HFFc6 (cell line): ENCODE measurements around the gene GK. TPM values are rescaled to one million over a fixed set of nuclear protein-coding genes. Genes with fewer than 3 reads are reported as not detected.

Experiments
- DNase-seq: peaks from one replicate; pipeline ENCODE4 v3.0.0-alpha.2; 2018
- H3K27ac Mint-ChIP-seq: 2 replicates; pipeline ENCODE4 v1.8.0; 2020; ENCODE audit warnings: mild to moderate bottlenecking, mixed read lengths
- H3K27me3 Mint-ChIP-seq: 2 replicates; pipeline ENCODE4 v1.8.0; 2021; ENCODE audit warnings: mild to moderate bottlenecking, moderate library complexity, mixed read lengths; ENCODE audit not compliant: insufficient read depth
- H3K36me3 Mint-ChIP-seq: 2 replicates; pipeline ENCODE4 v1.8.0; 2021; ENCODE audit warnings: low read depth, mixed read lengths
- H3K4me1 Mint-ChIP-seq: 2 replicates; pipeline ENCODE4 v1.8.0; 2020; ENCODE audit warnings: low read depth, mixed read lengths
- H3K4me3 Mint-ChIP-seq: 2 replicates; pipeline ENCODE4 v1.8.0; 2020; ENCODE audit warnings: mild to moderate bottlenecking, moderate library complexity, mixed read lengths
- H3K9me3 Mint-ChIP-seq: 2 replicates; pipeline ENCODE4 v1.8.0; 2020; ENCODE audit warnings: mild to moderate bottlenecking, mixed read lengths
- total RNA-seq, 6 experiments: library from RNA; stranded (reverse); fragmentation: NEBNext Ultra II Directional; extraction: Animal tissue kit (Norgen Biotek cat#: 25700); gene quantifications; 2 replicates in 1 of 6; 3 replicates in 5 of 6; pipeline ENCODE4 v1.2.3, GENCODE V29; 2021
- TF ChIP-seq, protein P1 (sequence below): fragments of 200-600 bp; sonication (generic); IDR thresholded peaks from 2 replicates; pipeline ENCODE4 v1.5.0; 2021; ENCODE audit warnings: antibody characterized with exemption, mild to moderate bottlenecking

Gene GK
- total RNA-seq, 6 experiments from 2014 or later: 5.2 to 8.7 (median 7.9) TPM

GRCh38 chrX:30688641-30689040, 35.4 kb downstream of the GK start:
- Mint-ChIP-seq H3K27ac (no peak overlapping the region), H3K4me1 (peaks cover 9% of the 10 kb centered on the region), H3K27me3 (no peaks in the 10 kb centered on the region; the same call in 1 of the 2 replicates), H3K9me3 (no peaks in the 10 kb centered on the region), H3K36me3 (no peaks in the 10 kb centered on the region), H3K4me3 (no peak overlapping the region)
- TF ChIP-seq, protein P1, sequence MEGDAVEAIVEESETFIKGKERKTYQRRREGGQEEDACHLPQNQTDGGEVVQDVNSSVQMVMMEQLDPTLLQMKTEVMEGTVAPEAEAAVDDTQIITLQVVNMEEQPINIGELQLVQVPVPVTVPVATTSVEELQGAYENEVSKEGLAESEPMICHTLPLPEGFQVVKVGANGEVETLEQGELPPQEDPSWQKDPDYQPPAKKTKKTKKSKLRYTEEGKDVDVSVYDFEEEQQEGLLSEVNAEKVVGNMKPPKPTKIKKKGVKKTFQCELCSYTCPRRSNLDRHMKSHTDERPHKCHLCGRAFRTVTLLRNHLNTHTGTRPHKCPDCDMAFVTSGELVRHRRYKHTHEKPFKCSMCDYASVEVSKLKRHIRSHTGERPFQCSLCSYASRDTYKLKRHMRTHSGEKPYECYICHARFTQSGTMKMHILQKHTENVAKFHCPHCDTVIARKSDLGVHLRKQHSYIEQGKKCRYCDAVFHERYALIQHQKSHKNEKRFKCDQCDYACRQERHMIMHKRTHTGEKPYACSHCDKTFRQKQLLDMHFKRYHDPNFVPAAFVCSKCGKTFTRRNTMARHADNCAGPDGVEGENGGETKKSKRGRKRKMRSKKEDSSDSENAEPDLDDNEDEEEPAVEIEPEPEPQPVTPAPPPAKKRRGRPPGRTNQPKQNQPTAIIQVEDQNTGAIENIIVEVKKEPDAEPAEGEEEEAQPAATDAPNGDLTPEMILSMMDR: no peak
- DNase-seq: no peak

DNA sequence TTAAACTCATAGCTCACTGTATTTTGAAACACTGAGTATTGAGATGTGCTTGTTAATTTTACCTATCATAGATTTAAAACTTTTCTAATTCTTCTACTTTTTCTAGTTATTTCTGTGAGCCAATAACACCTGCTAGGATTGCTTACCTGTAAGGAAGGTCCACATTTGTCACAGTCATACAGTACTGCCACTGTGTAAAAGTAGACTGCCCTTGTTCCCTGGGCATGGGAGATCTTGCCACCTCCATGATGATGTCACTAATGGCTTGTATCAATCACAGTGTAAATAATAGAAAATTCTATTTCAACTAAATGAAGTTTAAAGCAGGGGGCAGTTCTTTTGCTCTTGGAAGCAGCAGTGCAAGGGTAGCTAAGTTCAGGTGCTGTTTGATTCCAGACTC, 35.9 kb downstream of the GK start:
- Mint-ChIP-seq H3K27ac (no peak overlapping the region), H3K36me3 (no peaks in the 10 kb centered on the region), H3K4me1 (peaks cover 9% of the 10 kb centered on the region), H3K27me3 (no peaks in the 10 kb centered on the region), H3K4me3 (no peak overlapping the region), H3K9me3 (no peaks in the 10 kb centered on the region)
- TF ChIP-seq, protein P1: no peak
- DNase-seq: no peak

GRCh38 chrX:30690330-30690729, 37.1 kb downstream of the GK start:
- H3K4me3 Mint-ChIP-seq: no peak overlapping the region
- H3K4me1 Mint-ChIP-seq: peaks cover 9% of the 10 kb centered on the region
- TF ChIP-seq, protein P1: no peak
- no peak for DNase-seq
- H3K27ac Mint-ChIP-seq: no peak overlapping the region; the same call in 1 of the 2 replicates
- H3K36me3 Mint-ChIP-seq: no peaks in the 10 kb centered on the region
- no peaks in the 10 kb centered on the region for H3K9me3 Mint-ChIP-seq
- H3K27me3 Mint-ChIP-seq: no peaks in the 10 kb centered on the region

DNA sequence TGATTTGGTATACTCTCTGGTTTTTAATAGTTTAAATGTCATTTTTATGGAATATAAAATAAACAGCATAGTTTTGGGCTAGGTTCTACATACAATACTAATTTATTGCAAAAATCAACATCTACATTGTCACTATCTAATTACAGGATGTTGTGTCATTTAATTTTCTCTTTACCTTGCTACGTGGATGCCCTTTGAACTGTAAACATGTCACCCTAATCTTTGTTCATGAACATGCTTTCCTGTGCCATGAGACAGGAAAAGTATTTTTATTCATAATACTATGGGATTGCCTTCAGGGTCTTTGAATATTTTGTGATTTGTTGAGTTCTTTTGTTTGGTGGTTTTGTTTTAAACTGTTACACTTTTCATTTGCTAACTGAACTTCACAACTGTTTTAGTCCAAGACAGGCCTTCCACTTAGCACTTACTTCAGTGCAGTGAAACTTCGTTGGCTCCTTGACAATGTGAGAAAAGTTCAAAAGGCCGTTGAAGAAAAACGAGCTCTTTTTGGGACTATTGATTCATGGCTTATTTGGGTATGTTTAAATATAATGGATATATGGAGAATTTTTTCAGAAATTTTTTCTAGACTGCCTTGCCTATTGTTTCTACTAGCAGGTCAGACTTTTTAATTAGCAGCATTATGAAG, 40.9 kb downstream of the GK start:
- H3K36me3 Mint-ChIP-seq: no peaks in the 10 kb centered on the region
- H3K27me3 Mint-ChIP-seq: no peaks in the 10 kb centered on the region
- H3K4me3 Mint-ChIP-seq: no peak overlapping the region
- no peaks in the 10 kb centered on the region for H3K9me3 Mint-ChIP-seq
- H3K4me1 Mint-ChIP-seq: peaks cover 9% of the 10 kb centered on the region
- H3K27ac Mint-ChIP-seq: no peak overlapping the region
- DNase-seq: no peak
- TF ChIP-seq, protein P1: no peak

DNA sequence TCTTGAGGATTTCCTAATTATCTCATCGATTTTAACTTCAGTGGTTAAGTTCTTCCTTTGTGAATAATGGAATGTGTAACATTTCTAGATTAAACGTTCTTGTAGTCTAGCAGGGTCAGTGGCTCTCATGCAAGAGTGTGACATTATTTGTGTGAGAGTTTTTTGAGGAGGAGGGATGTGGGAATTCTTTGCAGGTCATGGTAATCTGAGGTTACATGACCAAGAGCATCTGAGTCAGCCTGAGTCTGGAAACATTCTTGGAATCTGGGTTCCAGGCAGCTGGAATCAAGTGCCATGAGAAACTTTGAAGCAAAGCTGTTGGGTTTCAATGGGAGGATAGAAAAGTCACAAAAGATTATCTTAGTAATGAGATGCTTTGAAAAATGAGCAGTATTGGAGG, 49.5 kb downstream of the GK start:
- TF ChIP-seq, protein P1: no peak
- Mint-ChIP-seq H3K36me3 (peaks cover 4% of the 10 kb centered on the region; the same call in 1 of the 2 replicates), H3K4me1 (peaks cover 13% of the 10 kb centered on the region), H3K27ac (peak overlapping the region; percentile 66), H3K27me3 (no peaks in the 10 kb centered on the region), H3K9me3 (no peaks in the 10 kb centered on the region), H3K4me3 (no peak overlapping the region)
- DNase-seq: peak; percentile 52
